Measurements from ENCODE around the gene P2RX4.
"Not testable (repeated sequence)": the region's sequence is repeated elsewhere in the genome, so short reads cannot be mapped to it uniquely, and the experiment has no call there.

P2RX4 gene

DNA sequence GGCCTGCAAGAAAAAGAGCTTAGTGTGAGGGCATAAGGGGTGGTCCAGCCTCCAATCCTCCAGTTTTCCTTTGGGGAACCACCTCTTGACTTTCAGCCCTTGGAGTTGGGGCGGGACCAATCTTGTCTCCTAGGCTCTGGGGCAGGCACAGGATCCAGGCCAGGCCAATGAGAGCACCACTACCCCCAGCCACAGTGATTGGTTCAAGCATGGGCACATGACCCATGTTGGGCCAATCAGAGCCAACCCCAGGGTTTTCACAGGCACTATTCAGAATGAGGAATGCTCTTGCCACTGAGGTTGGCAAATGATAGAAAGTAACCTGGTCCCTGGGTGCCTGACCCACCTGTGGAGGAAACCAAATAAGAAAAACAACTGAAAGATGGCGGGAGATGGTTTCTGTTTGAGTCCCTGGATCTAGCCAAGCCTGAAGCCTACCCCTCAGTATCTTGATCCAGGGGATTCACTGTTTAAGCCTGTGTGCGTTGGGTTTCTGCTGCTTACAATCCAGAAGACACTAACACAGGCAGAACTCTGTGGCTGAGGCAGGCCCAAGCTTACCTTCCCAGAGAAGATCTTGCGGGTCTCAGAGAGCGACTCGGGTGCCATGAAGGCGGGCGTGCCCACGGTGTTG, 42.9 kb downstream of the P2RX4 start:
- Histone ChIP-seq H3K27me3 (replicated peaks) (no peaks in the 10 kb centered on the region), H3K4me3 (ENCODE audit: low read depth, low read length) (no peak overlapping the region), H3K27ac (no peak overlapping the region), H3K36me3 (replicated peaks) (peaks cover 48% of the 10 kb centered on the region)
- DNase-seq: no peak
- in situ Hi-C loops (cut with HindIII; ENCODE audit: low pct_ligation_motif_present, low sequenced_read_pairs): no loop called here
- TF ChIP-seq, protein P1, sequence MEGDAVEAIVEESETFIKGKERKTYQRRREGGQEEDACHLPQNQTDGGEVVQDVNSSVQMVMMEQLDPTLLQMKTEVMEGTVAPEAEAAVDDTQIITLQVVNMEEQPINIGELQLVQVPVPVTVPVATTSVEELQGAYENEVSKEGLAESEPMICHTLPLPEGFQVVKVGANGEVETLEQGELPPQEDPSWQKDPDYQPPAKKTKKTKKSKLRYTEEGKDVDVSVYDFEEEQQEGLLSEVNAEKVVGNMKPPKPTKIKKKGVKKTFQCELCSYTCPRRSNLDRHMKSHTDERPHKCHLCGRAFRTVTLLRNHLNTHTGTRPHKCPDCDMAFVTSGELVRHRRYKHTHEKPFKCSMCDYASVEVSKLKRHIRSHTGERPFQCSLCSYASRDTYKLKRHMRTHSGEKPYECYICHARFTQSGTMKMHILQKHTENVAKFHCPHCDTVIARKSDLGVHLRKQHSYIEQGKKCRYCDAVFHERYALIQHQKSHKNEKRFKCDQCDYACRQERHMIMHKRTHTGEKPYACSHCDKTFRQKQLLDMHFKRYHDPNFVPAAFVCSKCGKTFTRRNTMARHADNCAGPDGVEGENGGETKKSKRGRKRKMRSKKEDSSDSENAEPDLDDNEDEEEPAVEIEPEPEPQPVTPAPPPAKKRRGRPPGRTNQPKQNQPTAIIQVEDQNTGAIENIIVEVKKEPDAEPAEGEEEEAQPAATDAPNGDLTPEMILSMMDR (IDR thresholded peaks at IDR 0.05; ENCODE audit: low read depth, low read length, missing control alignments): no peak

DNA sequence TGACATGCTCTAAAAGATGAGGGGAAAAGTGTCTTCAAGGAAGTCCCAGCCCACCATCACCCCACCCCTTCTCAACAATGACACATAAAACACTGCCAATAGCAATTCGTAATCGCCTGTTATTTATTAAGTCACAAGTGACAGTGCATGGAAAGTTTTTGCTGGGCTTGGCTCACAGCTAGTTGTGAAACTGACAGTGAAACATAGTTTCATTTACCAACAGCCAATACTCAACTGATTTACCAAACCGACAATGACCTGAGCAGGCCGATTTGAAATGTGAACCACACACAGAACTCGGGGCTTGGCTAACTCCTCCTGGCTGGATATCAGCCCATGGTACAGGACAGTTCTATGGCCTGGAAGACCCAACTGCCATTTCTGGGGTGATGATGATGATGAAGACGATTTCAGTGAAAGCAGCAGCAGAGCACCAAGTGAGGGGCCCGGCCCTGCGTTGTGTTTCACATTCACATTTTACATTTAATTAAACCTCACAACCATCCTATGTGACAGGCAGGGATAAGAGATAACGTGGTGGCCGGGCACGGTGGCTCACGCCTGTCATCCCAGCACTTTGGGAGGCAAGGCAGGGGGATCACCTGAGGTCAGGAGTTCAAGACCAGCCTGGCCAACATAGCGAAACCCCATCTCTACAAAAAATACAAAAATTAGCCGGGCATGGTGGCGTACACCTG, 43.9 kb downstream of the P2RX4 start:
- in situ Hi-C loops (cut with HindIII; ENCODE audit: low pct_ligation_motif_present, low sequenced_read_pairs): no loop called here
- TF ChIP-seq, protein P1 (IDR thresholded peaks at IDR 0.05; ENCODE audit: low read depth, low read length, missing control alignments): no peak
- DNase-seq: no peak
- Histone ChIP-seq H3K4me3 (ENCODE audit: low read depth, low read length) (no peak overlapping the region), H3K36me3 (replicated peaks) (peaks cover 46% of the 10 kb centered on the region), H3K27me3 (replicated peaks) (no peaks in the 10 kb centered on the region), H3K27ac (no peak overlapping the region)

DNA sequence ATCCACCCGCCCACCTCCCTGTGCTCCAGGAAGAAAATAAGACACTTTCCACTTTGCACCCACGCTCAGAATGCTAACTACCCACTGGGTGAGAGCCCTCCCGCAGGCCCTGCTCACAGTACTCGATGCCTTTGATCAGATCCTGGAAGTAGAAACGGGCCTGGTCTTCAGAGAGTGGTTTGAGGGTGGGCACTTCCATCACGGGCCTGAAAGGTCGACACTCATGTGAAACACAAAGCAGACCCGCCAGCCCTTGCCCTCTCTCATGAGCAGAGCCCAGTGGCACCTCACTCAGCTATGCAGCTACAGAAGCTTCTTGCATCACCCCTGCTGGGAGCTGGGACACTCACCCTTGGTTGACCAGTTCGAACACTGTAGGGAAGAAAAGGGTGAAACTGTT, 45.5 kb downstream of the P2RX4 start:
- DNase-seq: no peak
- no peak overlapping the region for H3K4me3 ChIP-seq (ENCODE audit: low read depth, low read length)
- peaks cover 43% of the 10 kb centered on the region for H3K36me3 ChIP-seq (replicated peaks)
- in situ Hi-C loops (cut with HindIII; ENCODE audit: low pct_ligation_motif_present, low sequenced_read_pairs): no loop called here
- TF ChIP-seq, protein P1 (IDR thresholded peaks at IDR 0.05; ENCODE audit: low read depth, low read length, missing control alignments): no peak
- no peak overlapping the region for H3K27ac ChIP-seq
- no peaks in the 10 kb centered on the region for H3K27me3 ChIP-seq (replicated peaks)

DNA sequence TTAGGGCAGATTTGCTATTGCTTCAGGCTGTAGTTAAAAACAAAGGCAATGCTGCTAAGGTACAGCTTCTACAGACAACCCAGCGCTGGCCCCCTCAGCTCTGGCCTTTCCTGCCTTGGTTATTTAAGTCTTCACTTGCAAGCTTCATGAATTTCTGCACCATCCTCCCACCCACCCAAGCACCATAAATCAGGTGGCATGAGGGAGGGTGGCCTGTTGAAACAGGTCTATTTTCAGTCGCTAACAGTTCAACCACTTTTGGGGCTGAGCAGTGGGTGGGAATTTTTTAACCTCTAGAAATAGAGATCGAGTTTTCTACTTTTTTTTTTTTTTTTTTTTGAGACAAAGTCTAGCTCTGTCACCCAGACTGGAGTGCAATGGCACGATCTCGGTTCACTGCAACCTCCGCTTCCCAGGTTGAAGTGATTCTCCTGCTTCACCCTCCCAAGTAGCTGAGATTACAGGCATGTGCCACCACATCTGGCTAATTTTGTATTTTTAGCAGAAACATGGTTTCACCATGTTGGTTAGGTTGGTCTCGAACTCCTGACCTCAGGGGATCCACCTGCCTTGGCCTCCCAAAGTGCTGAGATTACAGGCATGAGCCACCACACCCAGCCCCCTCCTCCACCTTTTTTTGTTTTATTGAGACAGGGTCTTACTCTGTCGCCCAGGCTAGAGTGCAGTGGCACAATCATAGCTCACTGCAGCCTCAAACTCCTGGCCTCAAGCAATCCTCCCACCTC, 47.9 kb downstream of the P2RX4 start:
- H3K27ac ChIP-seq; H3K4me3 ChIP-seq (ENCODE audit: low read depth, low read length); DNase-seq; in situ Hi-C loops (cut with HindIII; ENCODE audit: low pct_ligation_motif_present, low sequenced_read_pairs); H3K27me3 ChIP-seq (replicated peaks): not testable (repeated sequence)
- peaks cover 38% of the 10 kb centered on the region for H3K36me3 ChIP-seq (replicated peaks)

DNA sequence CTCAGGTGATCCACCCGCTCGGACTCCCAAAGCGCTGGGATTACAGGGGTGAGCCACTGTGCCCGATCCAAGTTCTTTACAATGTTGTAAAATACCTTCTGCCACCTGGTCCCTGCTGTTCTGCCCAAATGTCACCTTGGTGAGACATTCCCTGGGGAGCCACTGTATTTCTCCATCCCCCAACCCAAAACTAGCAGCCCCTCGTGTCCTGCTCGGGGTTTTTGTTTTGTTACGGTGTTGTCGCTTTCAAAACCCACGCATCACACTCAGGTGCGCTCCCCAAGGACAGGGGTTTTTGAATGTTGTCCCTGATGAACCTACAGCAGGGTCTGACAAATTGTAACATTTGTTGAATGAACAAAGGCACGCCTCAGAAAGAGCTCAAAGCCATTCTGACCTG, 49.1 kb downstream of the P2RX4 start:
- Histone ChIP-seq H3K36me3 (replicated peaks) (peaks cover 44% of the 10 kb centered on the region), H3K4me3 (ENCODE audit: low read depth, low read length) (no peak overlapping the region)
- in situ Hi-C loops (cut with HindIII; ENCODE audit: low pct_ligation_motif_present, low sequenced_read_pairs): no loop called here

DNA sequence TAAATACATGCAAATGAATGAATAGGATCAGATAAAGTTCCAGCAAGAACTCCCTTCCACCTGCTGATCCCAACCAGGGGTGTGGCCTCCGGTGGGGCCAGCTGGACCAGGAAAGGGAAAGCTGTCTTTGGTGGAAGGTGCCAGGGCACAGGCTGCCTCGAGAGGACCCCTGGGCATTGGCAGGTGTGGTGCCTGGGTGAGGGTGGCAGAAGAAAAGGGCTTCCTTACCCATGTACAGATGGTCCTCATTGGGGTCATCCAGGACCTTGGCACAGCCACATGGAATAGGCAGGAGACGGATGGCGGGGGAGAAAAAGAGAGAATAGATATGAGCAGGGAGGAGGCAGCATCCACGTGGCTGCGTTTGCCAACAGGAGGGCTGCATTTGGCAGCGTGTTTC, 50.2 kb downstream of the P2RX4 start:
- peaks cover 37% of the 10 kb centered on the region for H3K36me3 ChIP-seq (replicated peaks)
- TF ChIP-seq, protein P1 (IDR thresholded peaks at IDR 0.05; ENCODE audit: low read depth, low read length, missing control alignments): no peak

More for the DNA sequence above, 49.1 kb downstream of the P2RX4 start:
- TF ChIP-seq, protein P1 (IDR thresholded peaks at IDR 0.05; ENCODE audit: low read depth, low read length, missing control alignments): no peak
- Histone ChIP-seq H3K27ac (no peak overlapping the region), H3K27me3 (replicated peaks) (no peaks in the 10 kb centered on the region)
- no peak for DNase-seq

More for the DNA sequence above, 50.2 kb downstream of the P2RX4 start:
- DNase-seq: no peak
- Histone ChIP-seq H3K4me3 (ENCODE audit: low read depth, low read length) (no peak overlapping the region), H3K27ac (no peak overlapping the region), H3K27me3 (replicated peaks) (no peaks in the 10 kb centered on the region)
- in situ Hi-C loops (cut with HindIII; ENCODE audit: low pct_ligation_motif_present, low sequenced_read_pairs): no loop called here

All from brain microvascular endothelial cell (primary cell).